Panc1 (cell line): ENCODE measurements around the gene TM7SF3.

Experiments used
- POLR2AphosphoS5 ChIP-seq: IDR thresholded peaks from 2 replicates; pipeline ENCODE4 v1.6.1; 2012; ENCODE audit warnings: mild to moderate bottlenecking, low read depth, low read length, moderate library complexity
- SIN3A ChIP-seq: IDR thresholded peaks from 2 replicates; pipeline ENCODE4 v1.6.1; 2012; ENCODE audit warnings: low read depth, mild to moderate bottlenecking, low read length, moderate library complexity, borderline replicate concordance; ENCODE audit not compliant: insufficient read depth
- TCF7L2 ChIP-seq: IDR thresholded peaks from 2 replicates; pipeline ENCODE4 v1.6.1; 2011; ENCODE audit warnings: mild to moderate bottlenecking, low read depth, low read length, inconsistent platforms
- TF ChIP-seq, protein P1 (sequence below): fragments of 450-650 bp; IDR thresholded peaks from 2 replicates; pipeline ENCODE4 v1.5.1; 2017; ENCODE audit warnings: mild to moderate bottlenecking
- TF ChIP-seq, protein P2 (sequence below), 2 experiments: IDR thresholded peaks; 2 replicates each; pipeline ENCODE4 v1.6.1; 2011 to 2012; ENCODE audit warnings: low read depth in 2 of 2, control low read depth in 1 of 2, low read length in 1 of 2, mild to moderate bottlenecking in 1 of 2, moderate library complexity in 1 of 2; ENCODE audit not compliant: insufficient read depth in 1 of 2

DNA sequence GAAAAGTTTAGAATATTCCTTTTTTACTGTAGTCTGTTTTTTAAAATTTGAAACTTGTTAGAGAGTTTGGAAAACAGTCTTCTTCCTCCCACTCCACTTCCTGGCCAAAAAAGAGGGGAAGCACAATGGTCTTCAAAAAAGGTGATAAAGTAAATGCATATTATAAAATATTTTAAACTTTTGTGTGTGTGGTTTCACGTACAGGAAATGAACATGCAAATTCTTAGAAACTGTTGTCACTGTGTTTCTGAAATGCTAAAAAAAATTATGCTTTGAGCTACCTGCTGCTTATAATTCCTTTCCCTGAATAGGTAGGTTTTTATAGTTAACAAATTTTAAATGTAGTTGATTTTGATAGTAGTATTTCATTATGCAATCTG, 73.0 kb downstream of the TM7SF3 start:
- TF ChIP-seq, protein P1, sequence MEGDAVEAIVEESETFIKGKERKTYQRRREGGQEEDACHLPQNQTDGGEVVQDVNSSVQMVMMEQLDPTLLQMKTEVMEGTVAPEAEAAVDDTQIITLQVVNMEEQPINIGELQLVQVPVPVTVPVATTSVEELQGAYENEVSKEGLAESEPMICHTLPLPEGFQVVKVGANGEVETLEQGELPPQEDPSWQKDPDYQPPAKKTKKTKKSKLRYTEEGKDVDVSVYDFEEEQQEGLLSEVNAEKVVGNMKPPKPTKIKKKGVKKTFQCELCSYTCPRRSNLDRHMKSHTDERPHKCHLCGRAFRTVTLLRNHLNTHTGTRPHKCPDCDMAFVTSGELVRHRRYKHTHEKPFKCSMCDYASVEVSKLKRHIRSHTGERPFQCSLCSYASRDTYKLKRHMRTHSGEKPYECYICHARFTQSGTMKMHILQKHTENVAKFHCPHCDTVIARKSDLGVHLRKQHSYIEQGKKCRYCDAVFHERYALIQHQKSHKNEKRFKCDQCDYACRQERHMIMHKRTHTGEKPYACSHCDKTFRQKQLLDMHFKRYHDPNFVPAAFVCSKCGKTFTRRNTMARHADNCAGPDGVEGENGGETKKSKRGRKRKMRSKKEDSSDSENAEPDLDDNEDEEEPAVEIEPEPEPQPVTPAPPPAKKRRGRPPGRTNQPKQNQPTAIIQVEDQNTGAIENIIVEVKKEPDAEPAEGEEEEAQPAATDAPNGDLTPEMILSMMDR = no peak
- TF ChIP-seq POLR2AphosphoS5 (no peak), TCF7L2 (no peak), SIN3A (no peak)
- TF ChIP-seq, protein P2, sequence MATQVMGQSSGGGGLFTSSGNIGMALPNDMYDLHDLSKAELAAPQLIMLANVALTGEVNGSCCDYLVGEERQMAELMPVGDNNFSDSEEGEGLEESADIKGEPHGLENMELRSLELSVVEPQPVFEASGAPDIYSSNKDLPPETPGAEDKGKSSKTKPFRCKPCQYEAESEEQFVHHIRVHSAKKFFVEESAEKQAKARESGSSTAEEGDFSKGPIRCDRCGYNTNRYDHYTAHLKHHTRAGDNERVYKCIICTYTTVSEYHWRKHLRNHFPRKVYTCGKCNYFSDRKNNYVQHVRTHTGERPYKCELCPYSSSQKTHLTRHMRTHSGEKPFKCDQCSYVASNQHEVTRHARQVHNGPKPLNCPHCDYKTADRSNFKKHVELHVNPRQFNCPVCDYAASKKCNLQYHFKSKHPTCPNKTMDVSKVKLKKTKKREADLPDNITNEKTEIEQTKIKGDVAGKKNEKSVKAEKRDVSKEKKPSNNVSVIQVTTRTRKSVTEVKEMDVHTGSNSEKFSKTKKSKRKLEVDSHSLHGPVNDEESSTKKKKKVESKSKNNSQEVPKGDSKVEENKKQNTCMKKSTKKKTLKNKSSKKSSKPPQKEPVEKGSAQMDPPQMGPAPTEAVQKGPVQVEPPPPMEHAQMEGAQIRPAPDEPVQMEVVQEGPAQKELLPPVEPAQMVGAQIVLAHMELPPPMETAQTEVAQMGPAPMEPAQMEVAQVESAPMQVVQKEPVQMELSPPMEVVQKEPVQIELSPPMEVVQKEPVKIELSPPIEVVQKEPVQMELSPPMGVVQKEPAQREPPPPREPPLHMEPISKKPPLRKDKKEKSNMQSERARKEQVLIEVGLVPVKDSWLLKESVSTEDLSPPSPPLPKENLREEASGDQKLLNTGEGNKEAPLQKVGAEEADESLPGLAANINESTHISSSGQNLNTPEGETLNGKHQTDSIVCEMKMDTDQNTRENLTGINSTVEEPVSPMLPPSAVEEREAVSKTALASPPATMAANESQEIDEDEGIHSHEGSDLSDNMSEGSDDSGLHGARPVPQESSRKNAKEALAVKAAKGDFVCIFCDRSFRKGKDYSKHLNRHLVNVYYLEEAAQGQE (IDR thresholded peaks at IDR 0.05; ENCODE audit: insufficient read depth in 1 of 2, low read depth in 2 of 2, low read length in 1 of 2) = no peak
